ENCODE measurements around the gene RREB1.

- no peak for TF ChIP-seq CTCF (conservative IDR thresholded peaks at IDR 0.05)
- TF ChIP-seq ZFX (IDR thresholded peaks at IDR 0.05) = no peak
Measured at GRCh38 chr6:7204726-7205125, 97.0 kb downstream of the RREB1 start.
